ENCODE results near the gene ANXA6.
"Not testable (repeated sequence)": the region's sequence is repeated elsewhere in the genome, so short reads cannot be mapped to it uniquely, and the experiment has no call there.

Gene ANXA6

GRCh38 chr5:151157426-151158286 is at the start of gene ANXA6:
TSS of gene ANXA6 (minus strand) at chr5:151157779. CDS start at chr5:151147901, 9,878 bp downstream.
- peak within 1 kb of the TSS; percentile 90 for H3K9ac ChIP-seq (ENCODE audit: low read length)
- H3K27me3 ChIP-seq (ENCODE audit: control insufficient read depth, insufficient read depth, low read length) = no peaks in the 10 kb centered on the region
- H3K36me3 ChIP-seq (ENCODE audit: control insufficient read depth, insufficient read depth, low read length) = no peaks in the 10 kb centered on the region
- peaks cover 22% of the 10 kb centered on the region for H3K4me1 ChIP-seq (ENCODE audit: control insufficient read depth, insufficient read depth, low read length)
- peak within 1 kb of the TSS; percentile 78 for H3K4me3 ChIP-seq (ENCODE audit: low read length)
- peak within 1 kb of the TSS; percentile 80 for H3K27ac ChIP-seq (ENCODE audit: low read depth, low read length)

- peaks cover 2% of the 10 kb centered on the region for H3K36me3 ChIP-seq (ENCODE audit: control insufficient read depth, insufficient read depth, low read length)
- no peak overlapping the region for H3K27ac ChIP-seq (ENCODE audit: low read depth, low read length)
- H3K4me1 ChIP-seq (ENCODE audit: control insufficient read depth, insufficient read depth, low read length) = peaks cover 13% of the 10 kb centered on the region
- no peaks in the 10 kb centered on the region for H3K27me3 ChIP-seq (ENCODE audit: control insufficient read depth, insufficient read depth, low read length)
- H3K4me3 ChIP-seq (ENCODE audit: low read length) = no peak overlapping the region
- H3K9ac ChIP-seq (ENCODE audit: low read length) = no peak overlapping the region
Observed at GRCh38 chr5:151205411-151205810, 47.8 kb upstream of the ANXA6 start.

GRCh38 chr5:151204051-151204450 is 46.5 kb upstream of the ANXA6 start:
- no peaks in the 10 kb centered on the region for H3K27me3 ChIP-seq (ENCODE audit: control insufficient read depth, insufficient read depth, low read length)
- H3K9ac ChIP-seq (ENCODE audit: low read length) = no peak overlapping the region
- H3K4me3 ChIP-seq (ENCODE audit: low read length) = no peak overlapping the region
- peaks cover 11% of the 10 kb centered on the region for H3K4me1 ChIP-seq (ENCODE audit: control insufficient read depth, insufficient read depth, low read length)
- H3K36me3 ChIP-seq (ENCODE audit: control insufficient read depth, insufficient read depth, low read length) = peaks cover 3% of the 10 kb centered on the region
- H3K27ac ChIP-seq (ENCODE audit: low read depth, low read length) = no peak overlapping the region

GRCh38 chr5:151202381-151203139 is 45.0 kb upstream of the ANXA6 start:
- H3K36me3 ChIP-seq (ENCODE audit: control insufficient read depth, insufficient read depth, low read length) = peaks cover 5% of the 10 kb centered on the region
- no peaks in the 10 kb centered on the region for H3K27me3 ChIP-seq (ENCODE audit: control insufficient read depth, insufficient read depth, low read length)
- H3K4me1 ChIP-seq (ENCODE audit: control insufficient read depth, insufficient read depth, low read length) = peaks cover 3% of the 10 kb centered on the region
- no peak overlapping the region for H3K27ac ChIP-seq (ENCODE audit: low read depth, low read length)
- no peak overlapping the region for H3K4me3 ChIP-seq (ENCODE audit: low read length)
- no peak overlapping the region for H3K9ac ChIP-seq (ENCODE audit: low read length)

- H3K27ac ChIP-seq (ENCODE audit: low read depth, low read length) = no peak overlapping the region
- no peaks in the 10 kb centered on the region for H3K27me3 ChIP-seq (ENCODE audit: control insufficient read depth, insufficient read depth, low read length)
- H3K36me3 ChIP-seq (ENCODE audit: control insufficient read depth, insufficient read depth, low read length) = peaks cover 7% of the 10 kb centered on the region
- H3K9ac ChIP-seq (ENCODE audit: low read length) = no peak overlapping the region
- no peak overlapping the region for H3K4me3 ChIP-seq (ENCODE audit: low read length)
- peaks cover 3% of the 10 kb centered on the region for H3K4me1 ChIP-seq (ENCODE audit: control insufficient read depth, insufficient read depth, low read length)
Observed at GRCh38 chr5:151200913-151201595, 43.5 kb upstream of the ANXA6 start.

- no peak overlapping the region for H3K4me3 ChIP-seq (ENCODE audit: low read length)
- no peak overlapping the region for H3K27ac ChIP-seq (ENCODE audit: low read depth, low read length)
- peaks cover 3% of the 10 kb centered on the region for H3K4me1 ChIP-seq (ENCODE audit: control insufficient read depth, insufficient read depth, low read length)
- no peaks in the 10 kb centered on the region for H3K27me3 ChIP-seq (ENCODE audit: control insufficient read depth, insufficient read depth, low read length)
- H3K9ac ChIP-seq (ENCODE audit: low read length) = no peak overlapping the region
- peaks cover 7% of the 10 kb centered on the region for H3K36me3 ChIP-seq (ENCODE audit: control insufficient read depth, insufficient read depth, low read length)
Observed at GRCh38 chr5:151199581-151200185, 42.1 kb upstream of the ANXA6 start.

GRCh38 chr5:151198861-151199260 is 41.3 kb upstream of the ANXA6 start:
- no peak overlapping the region for H3K27ac ChIP-seq (ENCODE audit: low read depth, low read length)
- H3K4me1 ChIP-seq (ENCODE audit: control insufficient read depth, insufficient read depth, low read length) = peaks cover 3% of the 10 kb centered on the region
- H3K36me3 ChIP-seq (ENCODE audit: control insufficient read depth, insufficient read depth, low read length) = peaks cover 7% of the 10 kb centered on the region
- no peak overlapping the region for H3K4me3 ChIP-seq (ENCODE audit: low read length)
- no peaks in the 10 kb centered on the region for H3K27me3 ChIP-seq (ENCODE audit: control insufficient read depth, insufficient read depth, low read length)
- no peak overlapping the region for H3K9ac ChIP-seq (ENCODE audit: low read length)

- H3K4me1 ChIP-seq (ENCODE audit: control insufficient read depth, insufficient read depth, low read length); H3K27me3 ChIP-seq (ENCODE audit: control insufficient read depth, insufficient read depth, low read length); H3K36me3 ChIP-seq (ENCODE audit: control insufficient read depth, insufficient read depth, low read length); H3K27ac ChIP-seq (ENCODE audit: low read depth, low read length); H3K9ac ChIP-seq (ENCODE audit: low read length); H3K4me3 ChIP-seq (ENCODE audit: low read length): not testable (repeated sequence)
Observed at GRCh38 chr5:151197291-151197600, 39.7 kb upstream of the ANXA6 start.

- Histone ChIP-seq H3K4me3 (ENCODE audit: low read length) (no peak overlapping the region), H3K4me1 (ENCODE audit: control insufficient read depth, insufficient read depth, low read length) (no peaks in the 10 kb centered on the region), H3K27ac (ENCODE audit: low read depth, low read length) (no peak overlapping the region), H3K9ac (ENCODE audit: low read length) (no peak overlapping the region), H3K36me3 (ENCODE audit: control insufficient read depth, insufficient read depth, low read length) (peaks cover 7% of the 10 kb centered on the region), H3K27me3 (ENCODE audit: control insufficient read depth, insufficient read depth, low read length) (no peaks in the 10 kb centered on the region)
Observed at GRCh38 chr5:151196556-151197290, 39.1 kb upstream of the ANXA6 start.

- H3K9ac ChIP-seq (ENCODE audit: low read length) = no peak overlapping the region
- H3K4me3 ChIP-seq (ENCODE audit: low read length) = no peak overlapping the region
- H3K4me1 ChIP-seq (ENCODE audit: control insufficient read depth, insufficient read depth, low read length) = no peaks in the 10 kb centered on the region
- H3K36me3 ChIP-seq (ENCODE audit: control insufficient read depth, insufficient read depth, low read length) = peaks cover 7% of the 10 kb centered on the region
- H3K27ac ChIP-seq (ENCODE audit: low read depth, low read length) = no peak overlapping the region
- no peaks in the 10 kb centered on the region for H3K27me3 ChIP-seq (ENCODE audit: control insufficient read depth, insufficient read depth, low read length)
Observed at GRCh38 chr5:151195622-151196021, 38.0 kb upstream of the ANXA6 start.

- Histone ChIP-seq H3K9ac (ENCODE audit: low read length) (no peak overlapping the region), H3K4me3 (ENCODE audit: low read length) (no peak overlapping the region), H3K27ac (ENCODE audit: low read depth, low read length) (no peak overlapping the region), H3K27me3 (ENCODE audit: control insufficient read depth, insufficient read depth, low read length) (no peaks in the 10 kb centered on the region), H3K4me1 (ENCODE audit: control insufficient read depth, insufficient read depth, low read length) (no peaks in the 10 kb centered on the region), H3K36me3 (ENCODE audit: control insufficient read depth, insufficient read depth, low read length) (peaks cover 2% of the 10 kb centered on the region)
Observed at GRCh38 chr5:151192626-151193025, 35.0 kb upstream of the ANXA6 start.
